Dedifferentiated amniotic fluid mesenchymal stem cell (primary cell): ENCODE measurements around the gene ANKRD13A.

Experiments used
- DNase-seq: peaks from one replicate; pipeline ENCODE4 v3.0.0-alpha.2; 2016; ENCODE audit errors: extremely low spot score

ANKRD13A gene

DNA sequence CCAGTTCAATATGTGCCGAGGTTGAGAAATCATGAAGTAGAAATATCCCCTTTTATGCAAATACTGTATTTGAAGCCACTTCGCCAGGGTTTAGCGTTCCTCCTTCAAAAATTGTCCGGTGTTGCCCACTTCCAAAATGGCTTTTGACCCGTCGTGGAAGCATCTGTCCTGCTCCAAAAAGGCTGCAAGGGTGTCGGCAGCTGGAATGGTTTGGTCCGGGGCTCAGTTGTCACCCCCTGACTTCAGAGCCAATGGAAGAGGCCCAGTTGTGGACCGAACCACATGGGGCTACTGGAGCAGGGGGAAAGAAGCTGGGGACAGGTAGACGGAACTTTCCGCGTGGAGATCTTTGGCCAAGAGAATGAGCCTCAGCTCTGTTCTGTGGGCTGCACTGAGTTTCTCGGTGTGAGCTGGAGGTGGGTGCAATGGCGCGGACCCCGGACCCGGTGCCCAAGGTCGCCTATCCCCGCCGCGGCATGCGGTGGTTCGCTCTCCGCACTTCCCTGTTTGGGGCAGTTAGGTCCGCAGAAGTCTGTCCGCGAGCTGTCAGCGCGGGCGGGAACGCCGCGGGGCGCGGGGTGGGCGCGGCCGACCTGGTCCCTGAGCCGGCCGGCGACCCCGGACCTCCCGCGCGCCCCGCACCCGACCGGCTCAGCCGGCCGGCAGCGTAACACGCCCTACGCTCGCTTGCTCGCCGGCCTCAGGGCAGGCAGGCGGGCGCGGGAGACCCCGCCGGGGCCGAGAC is at the start of gene ANKRD13A:
TSS of gene ANKRD13A (plus strand) at position 527 of the 745 bp plus-strand sequence. CDS start 259 bp downstream, outside the sequence.
- peak; percentile 94 for DNase-seq

DNA sequence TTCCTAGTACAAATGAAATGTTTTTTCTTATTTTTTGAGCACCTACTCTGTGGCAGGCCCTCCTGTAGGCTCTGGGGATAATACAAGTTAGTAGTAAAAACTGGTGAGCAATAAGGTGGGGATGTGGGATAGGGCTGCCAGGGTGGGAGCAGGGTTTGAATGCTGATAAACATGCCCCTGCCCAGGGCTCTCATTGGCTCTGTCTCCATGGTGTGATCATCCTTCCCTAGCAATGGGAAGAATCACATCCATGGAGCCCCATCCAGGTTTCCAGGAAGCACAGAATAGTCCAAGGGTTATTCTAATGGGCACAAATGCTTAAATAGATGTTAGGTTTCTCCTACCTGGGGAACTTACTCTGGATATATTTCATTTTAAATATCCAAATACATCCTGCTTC is 48.6 kb upstream of the ANKRD13A start:
- no peak for DNase-seq

DNA sequence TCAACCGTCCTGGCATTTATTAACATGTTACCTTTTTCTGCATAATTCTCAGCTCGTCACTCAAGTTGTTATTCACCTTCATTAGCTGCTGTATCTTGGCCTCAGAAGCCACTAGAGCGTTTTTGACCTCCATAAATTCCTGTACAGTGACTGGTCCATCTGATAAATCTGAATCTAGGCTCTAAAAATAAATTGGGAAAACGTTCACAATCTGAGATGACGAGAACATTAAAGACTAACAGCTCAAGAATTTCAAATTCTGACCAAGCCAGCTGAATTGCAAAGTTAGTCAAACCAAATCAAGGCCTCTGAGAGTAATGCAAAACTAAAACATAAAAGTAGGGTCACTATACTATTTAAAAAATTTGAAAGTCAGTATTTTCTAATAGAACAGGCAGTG is 48.1 kb upstream of the ANKRD13A start:
- peak; percentile 80 for DNase-seq

DNA sequence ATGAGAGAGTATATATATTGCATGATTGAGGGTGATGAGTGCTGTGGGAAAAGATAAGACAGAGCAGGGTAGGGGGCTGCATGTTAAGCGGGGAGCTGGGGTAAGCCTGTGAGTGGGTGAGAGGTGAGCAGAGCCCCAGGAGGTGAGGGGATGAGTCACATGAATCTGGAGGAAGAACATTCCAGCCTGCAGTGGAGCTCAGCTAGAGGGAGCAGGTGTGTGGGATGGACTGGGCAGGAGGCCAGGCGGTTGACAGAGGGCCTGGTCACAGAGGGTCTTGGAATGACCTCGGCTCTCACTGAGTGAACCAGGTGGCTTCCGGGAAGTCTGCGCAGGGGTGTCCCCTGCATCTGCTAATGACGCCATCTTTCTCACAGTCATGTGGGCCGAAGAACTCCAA is 47.5 kb upstream of the ANKRD13A start:
- no peak for DNase-seq

DNA sequence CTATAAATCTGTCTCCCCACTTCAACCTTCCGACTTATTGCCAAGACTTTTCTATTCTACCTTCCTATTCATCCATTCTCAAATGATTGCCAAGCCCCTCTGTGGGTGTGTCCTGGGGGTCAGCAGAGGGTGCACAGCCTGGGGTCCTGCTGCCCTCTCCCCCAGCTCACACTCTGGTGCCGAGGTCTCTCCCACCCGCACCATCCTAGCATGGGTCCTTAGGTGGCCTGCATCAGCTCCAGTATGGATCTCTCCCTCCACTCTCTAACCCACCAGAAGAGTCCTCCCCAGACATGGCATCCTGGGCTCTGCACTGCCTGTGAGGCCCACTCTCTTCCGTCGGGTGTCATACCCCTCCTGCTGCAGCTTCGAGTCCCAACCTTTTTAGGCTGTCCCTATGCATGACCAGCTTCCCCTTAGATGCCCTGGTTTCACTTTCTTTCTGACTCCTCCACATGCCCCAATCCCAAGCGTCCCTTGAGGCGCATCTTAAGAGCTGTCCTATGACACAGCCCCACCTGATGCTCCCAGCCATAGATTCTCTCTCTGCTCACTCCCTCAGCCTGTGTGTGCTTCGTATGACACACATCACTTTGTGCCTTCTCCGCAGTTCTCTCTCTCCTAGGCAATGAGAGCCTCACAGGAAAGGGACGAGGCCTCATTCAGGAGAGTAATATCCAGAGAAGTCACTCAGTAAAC is 46.9 kb upstream of the ANKRD13A start:
- no peak for DNase-seq

DNA sequence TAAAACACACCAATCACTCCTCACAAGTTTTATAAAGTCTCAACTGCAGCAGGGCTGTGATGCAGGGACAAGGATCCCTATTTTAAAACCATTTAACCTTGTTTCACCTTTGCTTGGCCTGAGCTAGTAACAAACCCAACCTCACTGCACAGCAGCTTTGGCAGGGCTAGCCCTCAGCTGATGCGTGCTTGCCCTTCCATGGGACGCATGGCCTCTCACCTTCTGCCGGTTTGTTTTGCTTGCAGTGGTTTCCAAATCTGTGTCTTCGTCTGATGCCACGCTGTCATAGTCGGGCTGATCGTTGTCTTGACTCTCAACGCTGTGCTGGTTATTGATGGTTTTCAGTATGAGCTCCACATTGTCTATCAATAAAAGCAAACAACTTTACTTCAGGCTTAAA is 46.4 kb upstream of the ANKRD13A start:
- no peak for DNase-seq

DNA sequence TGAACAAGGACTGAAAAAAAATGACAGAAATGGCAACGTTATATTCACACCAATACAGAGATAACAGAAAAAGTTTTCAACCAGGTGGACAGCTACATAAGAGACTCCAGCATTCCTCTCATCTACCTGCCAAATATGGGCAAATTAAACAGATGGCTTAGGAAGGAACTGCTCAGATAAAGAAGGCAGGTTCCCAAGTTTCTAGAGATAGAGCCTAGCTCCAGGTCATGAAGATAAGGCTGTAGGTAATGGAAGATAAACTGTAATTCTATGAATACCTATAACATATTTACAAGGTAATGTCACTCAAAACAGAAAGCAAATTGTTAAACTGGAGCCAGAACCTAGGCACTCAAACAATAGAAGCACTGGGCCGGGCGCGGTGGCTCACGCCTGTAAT is 45.6 kb upstream of the ANKRD13A start:
- DNase-seq = no peak

DNA sequence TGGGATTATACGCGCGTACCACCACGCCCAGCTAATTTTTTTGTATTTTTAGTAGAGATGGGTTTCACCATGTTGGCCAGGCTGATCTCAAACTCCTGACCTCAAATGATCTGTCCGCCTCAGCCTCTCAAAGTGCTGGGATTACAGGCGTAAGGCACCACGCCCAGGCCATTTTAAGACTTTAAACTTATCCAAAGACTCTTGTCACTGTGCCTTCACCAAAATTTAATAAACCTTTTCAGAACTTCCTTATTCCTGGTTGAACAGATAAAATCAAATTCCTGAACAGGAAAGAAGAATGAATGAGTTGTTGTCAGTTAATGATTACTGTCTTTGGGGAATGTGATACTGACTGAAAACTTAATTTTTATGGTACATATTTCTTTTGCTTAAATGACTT is 40.9 kb upstream of the ANKRD13A start:
- no peak for DNase-seq

DNA sequence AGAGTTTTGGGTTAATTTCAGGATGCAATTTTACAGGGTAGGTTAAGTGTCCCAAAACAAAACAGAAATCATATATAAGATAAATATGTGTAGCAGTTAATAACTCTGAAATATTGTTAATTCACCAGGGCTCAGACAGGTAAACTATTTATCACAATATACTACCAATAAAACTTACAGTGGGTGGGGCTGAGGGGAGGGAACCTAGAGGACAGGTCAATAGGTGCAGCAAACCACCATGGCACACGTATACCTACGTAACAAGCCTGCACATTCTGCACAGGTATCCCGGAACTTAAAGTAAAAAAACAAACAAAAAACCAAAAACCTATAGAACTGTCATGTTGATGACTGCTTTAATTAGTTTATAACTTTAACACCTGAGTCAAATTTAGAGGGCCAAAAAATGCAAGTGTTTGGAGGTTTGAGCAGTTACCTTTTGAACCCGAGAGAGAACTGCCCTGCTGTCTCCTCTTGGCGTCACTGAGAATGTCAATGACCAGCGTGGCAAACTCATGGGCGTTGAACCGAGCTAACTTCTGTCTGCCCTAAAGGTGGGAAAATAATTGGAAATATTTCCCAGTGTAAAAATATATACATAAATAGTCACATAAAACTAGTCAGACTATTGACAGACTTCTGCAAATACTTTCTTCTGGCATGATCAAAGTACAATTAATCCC is 39.7 kb upstream of the ANKRD13A start:
- no peak for DNase-seq

DNA sequence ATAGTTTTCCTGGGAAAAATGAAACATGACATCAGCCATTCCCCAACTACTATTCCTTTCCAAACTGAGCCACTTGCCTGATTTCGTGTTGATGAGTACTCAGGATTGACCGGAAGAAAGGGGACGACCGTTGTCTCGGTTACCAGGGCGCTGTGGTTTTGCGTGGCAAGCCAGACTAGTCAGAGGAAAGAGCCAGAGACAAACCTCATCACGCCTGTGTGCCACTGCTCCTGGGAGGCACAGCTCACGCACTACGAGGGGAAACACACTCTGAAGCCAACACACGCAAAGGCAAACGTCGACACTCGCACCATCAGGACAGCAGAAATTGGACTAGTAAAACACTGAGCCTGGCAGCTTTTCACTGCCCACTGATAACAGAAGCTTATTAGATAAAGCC is 38.0 kb upstream of the ANKRD13A start:
- no peak for DNase-seq

DNA sequence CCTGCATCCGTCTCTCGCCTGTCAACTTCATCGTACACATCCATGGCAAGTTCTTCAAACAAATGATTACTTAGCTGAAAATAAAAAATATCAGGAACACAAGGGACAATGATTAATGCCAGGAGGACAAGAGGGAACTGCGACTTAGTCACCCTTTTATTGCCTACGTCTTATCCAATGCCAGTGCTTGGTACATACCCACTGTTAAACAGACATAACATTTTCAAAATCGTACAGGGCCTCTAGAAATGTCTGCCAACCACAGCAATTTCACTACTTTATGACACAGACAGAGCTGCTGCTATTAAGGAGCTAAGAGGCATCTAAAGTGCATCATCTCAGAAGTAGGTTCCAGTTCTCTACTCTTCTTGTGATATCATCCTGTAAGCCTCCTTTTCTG is 37.6 kb upstream of the ANKRD13A start:
- no peak for DNase-seq

DNA sequence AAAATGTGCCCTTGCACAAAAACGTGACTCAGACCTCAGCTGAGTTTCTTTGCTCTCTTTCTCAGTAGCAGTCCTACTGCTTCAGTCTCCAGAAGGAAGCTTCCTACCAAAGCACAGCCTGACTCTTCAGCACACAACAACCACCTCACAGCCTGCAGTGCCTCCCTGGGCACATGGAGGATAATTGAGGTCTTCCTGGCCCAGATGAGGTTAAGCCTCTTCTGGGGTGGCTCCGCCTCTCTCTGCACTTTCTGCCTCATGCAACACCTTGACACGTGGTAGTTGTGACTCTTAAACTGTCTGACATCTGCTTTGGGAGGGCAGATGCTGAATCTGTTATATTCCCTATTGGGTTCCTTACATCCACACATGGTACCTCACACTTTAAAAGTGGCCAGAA is 36.8 kb upstream of the ANKRD13A start:
- DNase-seq = no peak

DNA sequence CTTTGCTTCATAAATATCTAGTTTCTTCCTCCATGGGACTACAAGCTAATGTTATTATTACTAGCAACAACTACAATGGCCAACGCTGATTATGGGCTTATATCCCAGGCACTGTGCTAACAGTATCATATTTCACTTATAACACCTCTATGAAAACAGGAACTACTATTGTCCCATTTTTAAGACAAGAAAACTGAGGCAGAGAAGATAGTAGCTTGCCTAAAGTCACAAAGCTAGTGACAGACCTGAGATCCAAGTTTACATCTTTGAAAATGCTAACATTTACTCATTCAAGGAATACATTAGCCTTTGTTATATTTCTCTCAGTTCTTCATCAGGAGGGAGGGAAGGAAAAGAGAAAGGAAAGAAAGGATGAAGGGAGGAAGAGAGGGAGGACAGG is 35.9 kb upstream of the ANKRD13A start:
- no peak for DNase-seq

DNA sequence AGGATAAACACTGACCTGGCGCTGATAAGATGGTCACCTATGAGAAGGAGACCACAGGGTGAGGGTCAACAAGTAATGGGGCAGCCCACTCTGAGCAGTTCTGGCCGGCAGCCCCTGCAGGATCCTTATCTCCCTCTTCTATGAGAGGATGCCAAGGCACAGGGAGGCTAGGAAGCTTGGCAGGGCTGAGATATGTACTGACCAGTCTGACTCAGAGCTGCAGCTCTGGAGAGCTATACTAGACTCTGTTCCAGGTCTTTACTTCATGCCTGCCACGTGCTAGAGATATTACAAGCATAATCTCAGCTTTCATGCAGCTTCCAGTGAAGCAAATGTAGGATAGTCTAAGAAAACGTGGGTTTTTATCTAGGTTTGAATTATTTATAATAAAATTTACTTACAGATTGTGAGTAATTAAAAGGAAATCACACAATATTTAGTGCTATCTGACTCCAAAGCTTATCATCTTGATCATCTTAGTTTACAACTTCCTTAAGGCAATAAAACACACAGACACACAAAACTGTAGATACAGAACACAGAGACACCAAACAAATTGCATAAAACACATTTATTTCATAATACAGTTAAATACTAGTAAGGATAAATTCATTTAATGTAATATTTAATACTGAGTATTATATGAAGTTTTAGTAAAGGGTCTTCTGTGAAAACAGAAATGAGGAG is 35.3 kb upstream of the ANKRD13A start:
- peak; percentile 21 for DNase-seq

DNA sequence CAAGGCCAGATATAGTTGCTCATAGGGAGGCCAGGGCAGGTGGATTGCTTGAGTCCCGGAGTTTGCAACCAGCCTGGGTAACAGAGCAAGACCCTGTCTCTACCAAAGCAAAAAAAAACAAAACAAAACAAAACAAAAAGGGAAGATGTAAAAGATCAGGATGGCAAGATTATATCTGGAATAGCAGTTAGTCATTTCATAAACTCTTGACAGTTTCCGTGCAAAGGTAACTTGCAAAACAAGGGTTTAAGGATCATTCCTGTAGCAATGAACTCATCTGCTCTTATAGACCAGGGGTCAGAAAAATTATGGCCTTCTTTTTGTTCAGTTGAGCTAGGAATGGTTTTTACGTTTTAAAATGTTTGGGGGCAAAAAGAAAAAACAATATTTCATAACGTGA is 32.7 kb upstream of the ANKRD13A start:
- DNase-seq = no peak

DNA sequence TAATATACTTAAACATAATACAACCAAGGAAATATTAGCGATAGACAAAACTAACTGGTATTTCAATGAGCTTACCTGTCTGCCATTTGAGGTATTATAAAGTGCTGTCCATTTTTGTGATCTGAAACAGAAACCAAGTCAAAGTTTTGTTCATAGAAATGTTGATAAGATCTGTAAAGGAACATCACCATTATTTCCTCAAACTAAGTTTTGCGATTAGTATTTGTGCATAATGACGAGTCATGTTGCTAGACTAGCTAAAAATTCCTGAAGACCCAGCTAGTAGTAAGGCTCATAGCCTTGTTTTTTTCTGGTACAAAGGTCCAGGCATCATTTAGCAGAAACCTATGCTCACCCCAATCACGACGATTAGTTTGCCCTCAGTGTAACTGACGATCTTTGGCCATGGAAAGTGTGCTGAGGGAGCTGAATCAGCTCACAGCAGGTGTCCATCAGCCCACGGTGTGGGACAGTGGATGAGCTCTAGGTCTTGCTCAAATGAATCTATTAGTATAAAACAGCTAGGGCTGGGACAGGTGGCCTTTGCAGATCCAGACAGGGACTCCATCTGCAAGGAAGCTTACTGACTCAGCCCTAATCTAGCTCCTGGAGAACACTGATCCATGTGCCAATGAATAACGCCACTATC is 31.7 kb upstream of the ANKRD13A start:
- DNase-seq = no peak

DNA sequence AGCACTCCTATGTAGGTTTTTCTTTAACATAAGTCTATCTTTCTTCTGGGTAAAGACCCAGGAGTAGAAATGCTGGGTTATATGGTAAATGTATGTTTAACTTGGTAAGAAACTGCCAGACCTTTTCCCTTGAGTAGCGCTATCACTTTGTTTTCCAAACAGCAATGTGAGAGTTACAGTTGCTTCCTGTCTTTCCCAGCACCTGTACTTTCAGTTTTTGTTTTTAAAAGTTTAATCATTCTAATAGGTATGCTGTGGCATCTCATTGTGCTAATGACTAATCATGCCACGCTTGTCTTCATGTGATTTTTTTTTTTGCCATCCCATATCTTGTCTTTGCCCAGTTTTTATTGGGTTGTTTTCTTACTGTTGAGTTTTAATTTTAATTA is 31.2 kb upstream of the ANKRD13A start:
- no peak for DNase-seq

DNA sequence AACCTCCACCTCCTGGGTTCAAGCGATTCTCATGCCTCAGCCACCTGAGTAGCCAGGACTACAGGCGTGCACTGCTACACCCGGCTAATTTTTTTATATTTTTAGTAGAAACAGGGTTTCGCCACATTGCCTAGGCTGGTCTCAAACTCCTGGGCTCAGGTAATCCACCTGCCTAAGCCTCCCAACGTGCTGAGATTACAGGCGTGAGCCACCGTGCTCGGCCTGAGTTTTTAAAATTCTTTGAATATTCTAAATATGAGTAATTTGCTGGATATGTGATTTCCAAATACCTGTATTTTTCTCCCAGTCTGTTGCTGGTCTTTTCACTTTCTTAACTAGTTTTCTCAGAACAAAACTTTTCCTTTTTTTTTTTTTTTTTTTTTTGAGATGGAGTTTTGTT is 30.4 kb upstream of the ANKRD13A start:
- DNase-seq = no peak

DNA sequence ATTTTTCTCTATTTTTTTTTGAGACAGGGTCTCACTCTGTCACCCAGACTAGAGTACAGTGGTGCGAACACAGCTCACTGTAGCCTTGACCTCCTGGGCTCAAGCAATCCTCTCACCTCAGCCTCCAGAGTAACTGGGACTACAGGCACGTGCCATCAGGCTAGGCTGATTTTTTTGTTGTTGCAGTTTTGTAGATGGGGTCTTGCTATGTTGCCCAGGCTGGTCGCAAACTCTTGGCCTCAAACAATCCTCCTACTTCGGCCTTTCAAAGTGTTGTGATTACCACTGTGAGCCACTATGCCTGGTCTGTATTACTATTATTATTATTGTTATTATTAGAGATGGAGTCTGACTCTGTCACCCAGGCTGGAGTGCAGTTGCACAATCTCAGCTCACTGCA is 26.4 kb upstream of the ANKRD13A start:
- no peak for DNase-seq

DNA sequence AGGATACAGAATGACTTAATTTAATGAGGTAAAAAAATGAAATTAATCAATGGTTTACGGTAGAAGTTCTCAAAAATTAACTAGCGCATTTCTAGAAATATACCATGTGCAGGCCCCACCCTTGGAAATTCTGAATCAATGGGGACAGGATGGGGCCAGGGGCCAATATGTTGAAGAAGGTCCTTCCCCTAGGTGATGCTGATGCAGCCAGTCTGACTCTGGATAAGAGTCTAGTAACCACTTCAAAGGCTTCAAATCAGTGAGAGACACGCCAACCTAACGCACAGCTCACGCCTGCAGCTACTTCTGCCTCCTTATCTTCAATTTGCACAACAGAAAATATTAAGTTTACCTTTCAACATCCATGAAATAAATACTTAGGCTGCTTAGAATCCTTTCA is 17.9 kb upstream of the ANKRD13A start:
- no peak for DNase-seq

DNA sequence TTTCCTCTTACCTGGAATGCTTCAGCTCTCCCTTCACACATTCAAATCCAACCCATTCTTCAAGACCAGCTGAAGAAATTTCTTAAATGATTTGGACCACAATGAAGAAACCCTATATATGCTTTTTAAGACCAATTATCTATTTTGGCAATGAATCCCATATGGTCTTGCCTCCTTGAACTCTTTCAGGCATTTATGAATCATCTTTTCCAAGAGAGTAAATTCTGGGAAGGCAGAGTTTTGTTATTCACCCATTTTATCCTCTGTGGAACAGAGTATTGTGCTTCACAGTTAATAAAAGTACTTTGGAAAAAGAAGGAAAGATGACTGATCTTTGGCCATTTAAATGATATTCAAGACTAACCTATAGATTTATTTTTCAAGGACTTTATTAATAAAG is 17.0 kb upstream of the ANKRD13A start:
- peak; percentile 28 for DNase-seq
